GM23338 (cell line): Measurements from ENCODE around the gene PRKX.

ENCODE experiments used
- CTCF ChIP-seq, 2 experiments: fragments of 200-600 bp in 1 of 2; sonication (generic) in 1 of 2; conservative IDR thresholded peaks; 2 replicates each; pipeline versions ENCODE4 v1.5.1 to v1.6.1; 2016 to 2017; ENCODE audit warnings: antibody characterized with exemption in 2 of 2, low read depth in 2 of 2, mild to moderate bottlenecking in 2 of 2, moderate library complexity in 1 of 2
- EZH2phosphoT487 ChIP-seq: fragments of 200-600 bp; sonication (generic); IDR thresholded peaks from one replicate; pipeline ENCODE4 v1.8.1; 2018; ENCODE audit warnings: antibody characterized with exemption; ENCODE audit not compliant: unreplicated experiment
- POLR2AphosphoS5 ChIP-seq: IDR thresholded peaks from 2 replicates; pipeline ENCODE4 v1.6.1; 2016; ENCODE audit warnings: antibody characterized with exemption, low read depth
- ZNF331 ChIP-seq: fragments of 250-450 bp; sonication (Bioruptor Pico); IDR thresholded peaks from 2 replicates; pipeline ENCODE4 v1.5.0; 2020; ENCODE audit warnings: low read depth, mild to moderate bottlenecking, moderate library complexity

GRCh38 chrX:3706481-3706880 lies 7.0 kb downstream of the PRKX start:
- TF ChIP-seq CTCF (conservative IDR thresholded peaks at IDR 0.05; ENCODE audit: low read depth in 2 of 2) (no peak), POLR2AphosphoS5 (no peak), ZNF331 (CRISPR knock-in tag) (no peak), EZH2phosphoT487 (no peak)
